ENCODE measurements around the gene TRAPPC10.

Gene TRAPPC10

GRCh38 chr21:44006017-44006619 lies 6.0 kb upstream of the TRAPPC10 start:
- DNase-seq, result no peak

DNA sequence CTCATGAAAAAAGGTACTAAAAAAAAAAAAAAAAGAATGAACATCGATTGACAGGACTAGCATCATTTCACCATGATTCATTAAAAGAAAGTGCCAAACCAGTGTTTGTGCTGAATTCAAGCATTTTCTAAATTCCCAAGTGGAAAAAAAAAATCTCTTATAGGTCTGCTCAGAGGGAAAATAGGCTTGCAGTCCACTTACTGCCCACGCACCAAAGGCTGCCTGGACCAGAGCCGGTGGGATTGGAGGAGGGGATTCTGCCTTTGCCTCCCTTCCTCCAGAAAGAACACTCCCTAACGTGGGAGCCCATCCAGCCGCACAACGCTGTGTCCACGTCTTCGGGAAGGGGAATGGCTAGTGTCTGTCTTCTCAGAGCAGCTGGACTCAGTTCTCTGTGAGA lies 5.5 kb upstream of the TRAPPC10 start:
- no peak for DNase-seq

DNA sequence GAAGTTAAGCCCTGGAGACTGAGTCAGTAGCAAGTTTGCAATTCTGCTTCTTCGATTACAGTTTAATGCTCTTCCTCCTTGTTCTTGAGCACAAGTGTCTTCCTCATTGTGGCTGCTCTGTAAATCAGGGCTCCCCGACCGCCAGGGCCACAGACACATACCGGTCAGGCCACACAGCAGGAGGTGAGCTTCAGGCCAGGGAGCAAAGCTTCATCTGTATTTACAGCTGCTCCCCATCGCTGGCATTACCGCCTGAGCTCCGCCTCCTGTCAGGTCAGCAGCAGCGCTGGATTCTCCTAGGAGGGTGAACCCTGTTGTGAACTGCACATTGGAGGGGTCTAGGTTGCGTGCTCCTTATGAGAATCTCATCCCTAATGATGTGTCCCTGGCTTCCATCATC lies 1.7 kb upstream of the TRAPPC10 start:
- no peak for DNase-seq

GRCh38 chr21:44011123-44011522 lies 986 bp upstream of the TRAPPC10 start:
- DNase-seq, result no peak

GRCh38 chr21:44012474-44013379 lies 618 bp downstream of the TRAPPC10 start:
- DNase-seq, result no peak

DNA sequence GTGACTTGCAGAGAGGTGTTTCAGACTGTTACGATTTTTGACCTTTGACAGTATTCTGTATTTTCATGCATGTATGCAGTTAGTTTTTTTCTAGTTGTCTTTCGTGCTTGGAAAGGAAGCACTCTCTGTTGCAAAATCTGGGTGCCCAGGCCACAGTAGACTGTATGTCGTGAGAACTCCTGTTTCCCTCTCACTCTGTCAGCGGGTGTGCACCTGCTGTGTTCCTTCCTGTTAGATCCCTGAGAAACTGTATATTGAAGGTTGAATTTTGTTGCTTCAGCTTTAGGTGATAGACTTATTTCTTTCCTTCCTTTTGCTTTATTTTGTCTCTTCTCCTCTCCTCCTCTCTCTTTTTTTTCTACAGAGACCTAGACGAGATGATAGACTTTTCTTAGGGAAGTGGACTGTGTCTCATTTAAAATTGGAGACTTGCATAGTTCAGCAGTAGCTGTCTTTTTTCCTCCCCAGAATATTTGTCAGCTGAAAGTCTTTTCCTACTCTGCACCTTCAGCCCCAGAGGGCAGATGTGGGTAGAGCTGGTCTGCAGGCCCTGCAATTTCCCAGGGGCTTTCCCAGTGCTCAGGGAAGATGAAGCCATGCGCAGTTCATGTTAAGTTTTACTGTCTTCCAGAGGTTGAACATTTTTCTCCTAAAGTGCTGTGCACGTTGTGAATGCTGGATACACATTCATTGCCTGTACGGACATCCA lies 1.4 kb downstream of the TRAPPC10 start:
- no peak for DNase-seq

DNA sequence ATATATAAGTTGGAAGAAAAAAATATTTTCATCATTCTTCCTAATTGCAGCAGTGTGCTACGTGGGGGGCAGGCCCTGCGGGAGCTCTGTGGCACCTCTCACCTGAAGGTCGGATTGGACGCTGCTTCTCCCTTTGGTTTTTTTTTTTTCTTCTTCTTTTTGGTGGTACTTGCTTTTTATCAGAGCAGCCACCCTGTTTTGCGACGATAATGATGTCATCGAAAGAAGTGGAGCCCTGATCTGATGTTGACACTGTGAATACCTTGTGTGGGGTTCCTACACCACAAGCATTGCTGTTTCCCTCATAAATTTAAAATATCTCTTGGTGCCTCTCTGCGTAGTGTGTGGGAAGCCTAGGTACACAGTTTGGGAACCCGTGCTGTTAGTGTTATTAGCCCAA lies 5.5 kb downstream of the TRAPPC10 start:
- no peak for DNase-seq

DNA sequence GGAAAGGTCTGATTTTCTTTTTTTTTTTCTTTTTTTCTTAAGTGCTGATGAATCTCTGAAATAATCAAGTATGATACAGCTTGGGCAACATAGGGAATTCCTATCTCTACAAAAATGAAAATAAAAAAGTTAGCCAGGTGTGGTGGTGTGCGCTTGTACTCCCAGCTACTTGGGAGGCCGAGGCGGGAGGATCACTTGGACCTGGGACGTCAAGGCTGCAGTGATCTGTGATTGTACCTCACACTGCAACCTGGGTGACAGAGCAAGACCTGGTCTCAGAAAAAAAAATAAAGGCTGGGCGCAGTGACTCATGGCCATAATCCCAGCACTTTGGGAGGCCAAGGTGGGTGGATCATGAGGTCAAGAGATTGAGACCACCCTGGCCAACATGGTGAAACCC lies 6.0 kb downstream of the TRAPPC10 start:
- DNase-seq, result no peak

DNA sequence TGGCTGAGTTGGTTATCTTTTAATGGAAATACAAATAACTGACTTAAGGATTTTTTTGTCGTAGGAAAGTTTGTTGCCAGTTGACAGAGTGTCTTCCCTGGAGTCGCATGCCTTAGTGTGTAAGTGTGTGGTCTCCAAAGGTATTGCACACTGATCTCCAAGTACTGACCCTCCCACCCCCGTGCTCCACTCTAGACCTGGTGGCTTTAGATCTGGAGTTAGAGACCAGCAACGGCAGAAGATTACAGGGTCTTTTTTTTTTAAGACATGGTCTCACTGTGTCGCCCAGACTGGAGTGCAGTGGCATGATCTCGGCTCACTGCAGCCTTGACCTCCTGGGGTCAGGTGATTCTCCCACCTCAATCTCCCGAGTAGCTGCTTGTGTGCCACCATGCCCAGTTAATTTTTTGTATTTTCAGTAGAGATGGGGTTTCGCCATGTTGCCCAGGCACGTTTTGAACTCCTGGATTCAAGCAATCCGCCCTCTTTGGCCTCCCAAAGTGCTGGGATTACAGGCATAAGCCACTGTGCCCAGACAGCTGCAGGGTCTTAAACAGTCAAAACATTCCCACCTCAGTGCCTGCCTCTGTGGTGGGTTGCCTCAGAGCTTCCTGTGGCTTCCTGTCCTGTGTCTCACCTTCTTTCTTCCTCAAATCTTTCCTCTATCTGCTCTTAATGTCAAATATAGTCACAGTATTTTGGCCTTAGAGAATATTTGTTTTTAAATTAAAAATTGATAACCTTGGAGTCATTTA lies 6.9 kb downstream of the TRAPPC10 start:
- DNase-seq, result no peak

DNA sequence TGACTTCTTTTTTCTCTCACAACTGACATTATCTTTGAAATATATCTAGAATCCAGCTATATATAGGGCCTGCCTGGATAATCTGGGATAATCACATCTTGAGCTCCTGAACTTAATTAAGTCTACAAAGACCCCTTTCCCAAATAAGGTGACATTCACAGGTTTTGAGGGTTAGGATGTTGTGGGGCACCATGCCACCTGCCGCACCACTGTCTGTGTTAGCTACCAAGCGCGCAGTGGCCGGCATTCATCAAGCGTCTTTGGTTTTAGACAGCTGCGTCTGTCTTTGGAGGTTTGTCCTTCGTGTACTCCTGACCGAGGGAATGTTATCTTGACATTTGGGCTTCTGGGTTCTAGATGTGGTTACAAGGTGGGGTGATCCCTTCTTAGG lies 7.5 kb downstream of the TRAPPC10 start:
- DNase-seq, result no peak

GRCh38 chr21:44020551-44020950 lies 8.4 kb downstream of the TRAPPC10 start:
- no peak for DNase-seq

- no peak for DNase-seq
Observed at GRCh38 chr21:44021064-44021463, 9.0 kb downstream of the TRAPPC10 start.

DNA sequence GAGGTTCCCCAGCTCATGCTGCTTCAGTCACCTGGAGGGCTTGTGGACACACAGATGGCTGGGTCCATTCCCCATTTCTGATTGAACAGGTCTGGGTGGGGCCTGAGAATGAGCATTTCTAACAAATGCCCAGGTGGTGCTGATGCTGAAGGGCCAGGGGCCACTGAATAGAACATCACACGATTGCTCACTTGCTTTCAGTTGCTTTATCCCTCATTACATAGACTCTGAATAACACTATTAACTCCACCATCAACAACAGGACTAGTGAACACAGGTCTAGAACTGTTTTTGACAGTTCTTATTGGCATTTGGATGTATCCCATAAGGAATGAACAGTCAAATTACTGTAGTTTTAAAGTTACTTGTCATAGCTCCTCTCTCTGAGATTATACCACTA lies 12.1 kb downstream of the TRAPPC10 start:
- no peak for DNase-seq

DNA sequence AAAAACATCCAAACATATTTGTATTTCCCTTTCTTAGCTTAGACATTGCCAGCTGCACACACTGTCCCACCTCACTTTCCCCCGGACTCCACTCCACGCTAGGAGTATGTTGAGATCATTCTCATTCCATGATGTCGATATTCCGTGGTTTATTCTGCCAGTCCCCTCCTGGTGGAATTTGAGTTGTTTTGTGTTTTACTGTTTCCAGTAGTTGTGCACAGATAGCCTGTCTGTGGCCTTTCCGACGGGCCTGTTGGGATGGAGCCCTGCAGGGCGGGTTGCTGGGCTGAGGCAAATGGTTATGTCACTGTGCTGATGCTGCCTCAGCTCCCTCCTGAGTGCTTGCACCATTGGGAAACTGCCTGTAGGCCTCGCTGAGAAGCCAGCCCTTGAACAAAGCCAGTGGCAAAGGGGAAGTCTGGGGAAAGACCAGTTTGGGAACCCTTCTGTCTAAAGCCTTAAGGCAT lies 12.8 kb downstream of the TRAPPC10 start:
- no peak for DNase-seq

DNA sequence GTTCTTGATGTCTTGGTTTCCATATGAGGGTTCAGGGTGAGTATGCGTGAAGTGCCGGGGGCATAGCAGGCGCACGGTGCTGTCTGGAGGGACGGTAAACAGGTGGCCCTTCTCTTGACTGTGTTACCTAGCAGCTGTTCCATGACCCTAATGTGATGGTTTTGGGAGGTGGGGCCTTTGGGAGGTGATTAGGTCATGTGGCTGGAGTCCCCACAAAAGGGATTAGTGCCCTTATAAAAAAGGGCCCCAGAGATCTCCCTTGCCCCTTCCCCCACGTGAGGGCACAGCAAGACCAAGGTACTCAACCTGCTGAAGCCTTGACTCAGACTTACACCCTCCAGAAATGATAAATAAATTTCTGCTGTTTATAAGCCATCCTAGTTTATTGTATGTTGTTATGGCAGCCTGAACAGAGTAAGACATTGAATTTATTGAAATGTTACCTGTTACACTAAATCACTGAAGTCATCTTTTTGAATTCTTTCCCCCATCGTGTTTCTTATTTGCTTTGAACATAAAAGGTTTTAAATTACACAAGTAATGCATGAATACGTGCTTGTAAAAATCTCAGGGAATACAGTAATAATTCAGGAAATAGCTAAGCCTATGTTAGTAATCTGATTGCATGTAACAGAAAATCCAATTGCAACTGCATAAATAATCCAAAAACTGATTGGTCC lies 15.6 kb downstream of the TRAPPC10 start:
- no peak for DNase-seq

DNA sequence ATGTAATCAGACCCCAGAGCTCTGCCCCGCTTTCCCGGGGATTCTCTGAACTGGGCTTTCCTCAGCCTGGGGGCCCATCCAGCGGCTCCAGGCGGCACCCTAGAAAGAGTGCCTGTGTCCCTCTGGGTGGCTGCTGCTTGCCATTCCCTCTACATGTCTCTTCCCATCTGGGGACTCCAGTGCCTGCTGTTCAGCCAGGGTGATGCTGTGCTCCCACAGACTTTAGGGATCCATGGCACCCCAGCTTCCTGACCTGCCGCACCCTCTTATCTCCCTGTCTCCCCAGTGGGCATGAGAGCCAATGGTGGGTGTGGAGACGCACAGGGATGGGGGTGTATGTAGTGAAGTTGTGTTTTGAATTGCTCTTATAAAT lies 16.2 kb downstream of the TRAPPC10 start:
- no peak for DNase-seq

GRCh38 chr21:44029460-44030087 lies 17.5 kb downstream of the TRAPPC10 start:
- DNase-seq, result no peak

DNA sequence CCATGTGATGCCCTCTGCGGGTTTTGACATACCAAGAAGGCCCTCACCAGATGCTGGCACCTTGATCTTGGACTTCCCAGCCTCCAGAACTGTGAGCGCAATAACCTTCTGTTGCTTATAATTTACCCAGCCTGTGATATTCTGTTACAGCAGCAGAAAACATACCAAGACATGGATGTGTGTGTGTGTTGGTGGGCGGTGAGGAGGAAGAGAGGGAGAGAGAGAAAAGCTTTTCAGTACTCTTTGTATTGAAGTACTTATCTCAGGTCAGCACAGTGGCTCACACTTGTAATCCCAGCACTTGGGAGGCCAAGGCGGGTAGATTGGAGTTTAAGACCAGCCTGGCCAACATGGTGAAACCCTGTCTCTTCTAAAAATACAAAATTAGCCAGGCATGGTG lies 23.1 kb downstream of the TRAPPC10 start:
- DNase-seq, result no peak

GRCh38 chr21:44038063-44038462 lies 26.0 kb downstream of the TRAPPC10 start:
- no peak for DNase-seq

- DNase-seq, result no peak
Observed at GRCh38 chr21:44039828-44040227, 27.7 kb downstream of the TRAPPC10 start.

DNA sequence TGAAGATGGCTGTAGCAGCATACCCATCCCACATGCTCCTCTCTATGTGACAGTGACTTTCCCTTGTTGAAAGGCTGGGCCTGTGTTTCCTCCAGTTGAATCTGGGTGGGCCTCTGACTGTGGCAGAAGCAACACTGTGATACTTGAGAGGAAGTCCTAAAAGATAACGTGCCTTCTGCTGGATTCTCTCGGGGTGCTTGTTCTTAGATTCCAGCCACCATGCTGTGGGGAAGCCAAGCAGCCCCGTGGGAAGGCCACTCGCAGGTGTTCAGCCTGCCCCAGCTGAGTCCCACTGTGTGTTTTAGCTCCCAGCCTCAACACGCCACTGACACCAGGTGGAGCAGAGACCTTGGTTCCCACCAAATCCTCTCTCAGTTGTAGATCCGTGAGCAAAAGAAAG lies 31.5 kb downstream of the TRAPPC10 start:
- no peak for DNase-seq

DNA sequence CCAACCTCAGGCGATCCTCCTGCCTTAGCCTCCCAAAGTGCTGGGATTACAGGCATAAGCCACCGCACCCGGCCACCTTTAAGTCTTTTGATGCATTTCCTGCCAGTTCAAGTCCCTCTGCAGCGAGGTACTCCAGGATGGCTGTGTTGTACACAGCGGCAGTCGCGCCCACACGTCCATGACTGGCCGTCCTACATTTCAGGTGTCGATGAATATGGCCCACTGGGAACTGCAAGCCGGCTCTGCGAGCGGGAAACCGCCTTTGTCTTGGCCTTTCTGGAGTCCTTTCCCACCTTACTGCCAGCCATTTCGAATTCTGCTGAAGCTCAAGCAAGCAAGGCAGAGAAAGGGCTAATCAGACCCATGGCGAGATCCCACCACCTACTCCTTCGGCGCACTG lies 34.6 kb downstream of the TRAPPC10 start:
- no peak for DNase-seq
